Activated T-helper 1 cell treated with anti-CD3 and anti-CD28 coated beads, Interleukin-2, amount 50 U/mL, for 16 hours (primary cell): ENCODE data around the gene PHLDA1.
"Not testable (repeated sequence)": the region's sequence is repeated elsewhere in the genome, so short reads cannot be mapped to it uniquely, and the experiment has no call there.

ENCODE experiments used
- DNase-seq, 2 donors: peaks; one replicate each; pipeline ENCODE4 v3.0.0-alpha.2; 2020; ENCODE audit warnings: low read depth in 1 of 2, low spot score in 1 of 2

The PHLDA1 gene

DNA sequence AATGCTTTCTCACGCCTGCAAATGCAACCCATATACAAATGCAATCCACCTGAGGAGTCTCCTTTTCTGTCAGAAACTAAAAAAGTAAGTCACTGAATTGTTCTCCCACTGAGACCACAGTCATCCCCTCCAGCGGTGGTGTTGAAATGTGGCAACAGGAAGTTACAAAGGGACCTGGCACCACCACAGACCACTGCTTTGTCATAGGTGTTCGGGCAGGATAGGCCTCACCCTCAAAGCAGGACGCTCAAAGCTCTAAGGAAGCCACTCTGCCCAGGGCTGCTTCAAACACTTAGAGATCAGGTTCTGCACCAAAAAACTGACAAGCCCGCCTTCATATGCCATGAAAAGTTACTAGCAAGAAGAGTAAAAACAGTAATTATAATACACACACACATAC is 11.3 kb downstream of the PHLDA1 start:
- peak; percentile 38 to 58 for DNase-seq

GRCh38 chr12:76018672-76019071 is 12.9 kb downstream of the PHLDA1 start:
- no peak for DNase-seq

GRCh38 chr12:76018111-76018510 is 13.5 kb downstream of the PHLDA1 start:
- DNase-seq: no peak

DNA sequence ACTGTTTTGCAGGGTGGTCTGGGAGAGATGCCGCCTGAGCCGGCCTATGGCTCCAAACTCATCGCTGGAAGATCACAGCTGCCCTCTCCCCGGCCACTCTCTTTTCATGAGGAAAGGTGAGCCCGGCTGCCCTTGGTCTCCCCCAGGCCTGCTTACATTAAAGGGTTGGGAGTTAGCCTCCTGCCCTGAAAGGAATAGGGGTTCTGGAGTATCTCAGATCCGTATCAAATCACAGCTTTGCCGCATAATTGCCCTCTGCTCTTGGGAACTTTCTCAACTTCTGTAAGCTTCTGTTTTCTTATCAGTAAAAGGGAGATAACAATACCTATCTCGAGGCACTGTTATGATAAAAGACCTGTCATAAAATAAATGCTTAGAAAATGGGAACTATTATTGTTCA is 17.6 kb downstream of the PHLDA1 start:
- no peak for DNase-seq

- no peak for DNase-seq
These were observed 18.0 kb downstream of the PHLDA1 start for GRCh38 chr12:76013603-76014002.

- DNase-seq: no peak
These were observed 18.9 kb downstream of the PHLDA1 start for GRCh38 chr12:76012644-76013043.

DNA sequence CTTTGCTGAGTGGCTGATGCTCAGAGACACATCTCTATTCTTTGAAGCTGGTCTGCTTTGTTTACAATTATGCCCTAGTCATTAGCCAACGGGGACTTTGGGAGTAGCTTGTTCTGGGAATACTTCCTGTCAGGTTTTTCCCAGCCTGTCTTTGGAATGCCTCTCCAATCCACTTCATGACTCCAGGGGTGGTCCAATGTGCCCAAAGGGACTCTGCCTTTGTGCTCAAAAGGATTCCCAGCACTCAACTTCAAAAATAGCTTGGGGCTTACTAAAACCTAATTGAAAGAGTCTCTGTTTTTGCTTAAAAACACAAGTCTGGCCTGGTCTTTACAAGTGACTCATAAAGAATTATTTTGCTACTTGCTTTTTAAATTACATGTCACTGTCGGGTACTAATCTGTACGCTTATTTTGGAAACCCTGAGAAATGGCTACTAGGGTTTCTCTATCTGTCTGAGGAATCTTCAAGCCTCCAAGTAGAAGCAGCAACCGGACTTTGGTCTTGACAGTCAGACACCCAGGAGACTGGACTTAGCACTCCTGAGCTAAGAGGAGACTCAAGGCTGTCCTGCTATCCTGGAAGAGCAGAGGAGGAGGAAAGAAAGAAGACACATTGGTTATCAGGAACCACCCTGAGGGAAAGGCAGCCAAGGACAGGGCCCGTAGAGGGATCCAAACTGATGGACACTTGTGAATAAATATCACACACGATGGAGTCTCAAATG is 20.7 kb downstream of the PHLDA1 start:
- DNase-seq: no peak

GRCh38 chr12:76008428-76008827 is 23.1 kb downstream of the PHLDA1 start:
- DNase-seq: no peak

- DNase-seq: no peak
These were observed 23.9 kb downstream of the PHLDA1 start for GRCh38 chr12:76007640-76008039.

DNA sequence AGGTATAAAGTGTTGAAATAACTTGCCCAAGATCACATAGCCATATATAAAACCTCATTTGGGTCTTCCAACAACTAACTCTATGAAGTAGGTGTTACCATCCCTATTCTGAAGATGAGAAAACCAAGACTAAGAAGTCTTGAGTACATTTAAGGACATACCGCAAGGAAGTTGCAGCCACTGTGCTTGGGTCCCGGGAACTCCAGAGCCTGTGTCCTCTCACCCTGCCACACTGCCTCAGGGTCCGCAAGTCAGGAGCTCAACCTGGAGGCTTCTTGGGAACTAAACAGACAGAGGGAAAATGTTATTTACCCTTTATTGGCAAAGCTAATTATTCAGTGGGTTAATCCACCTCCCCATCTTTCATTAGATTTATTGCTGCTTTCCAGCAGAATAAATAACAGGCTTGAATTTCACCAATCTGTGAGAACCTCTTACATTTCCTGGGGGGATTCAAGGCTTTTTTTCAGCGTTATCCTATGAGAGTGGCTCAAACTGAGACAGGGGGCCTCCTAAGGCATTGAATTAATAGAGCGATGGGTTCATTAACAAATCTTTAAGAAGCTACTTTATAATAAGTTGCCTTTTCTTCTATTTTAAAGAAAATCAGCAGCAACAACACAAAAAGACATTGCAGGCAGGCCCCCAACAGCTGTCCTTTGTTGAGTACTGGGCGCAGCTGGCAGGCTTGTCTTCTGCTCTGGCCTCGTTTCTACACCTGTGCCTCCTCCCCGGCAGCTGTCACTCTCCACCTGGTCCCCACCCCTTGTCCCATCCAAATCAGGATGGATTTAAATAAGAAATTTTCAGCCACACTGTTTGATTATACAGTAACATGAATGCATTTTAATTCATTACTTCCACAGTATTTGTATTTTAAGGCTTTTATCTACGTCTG is 25.3 kb downstream of the PHLDA1 start:
- no peak for DNase-seq

GRCh38 chr12:76003355-76003638 is 28.3 kb downstream of the PHLDA1 start:
- DNase-seq: no peak

GRCh38 chr12:76002598-76003354 is 28.8 kb downstream of the PHLDA1 start:
- DNase-seq: no peak

GRCh38 chr12:75998292-75999063 is 33.1 kb downstream of the PHLDA1 start:
- no peak for DNase-seq

DNA sequence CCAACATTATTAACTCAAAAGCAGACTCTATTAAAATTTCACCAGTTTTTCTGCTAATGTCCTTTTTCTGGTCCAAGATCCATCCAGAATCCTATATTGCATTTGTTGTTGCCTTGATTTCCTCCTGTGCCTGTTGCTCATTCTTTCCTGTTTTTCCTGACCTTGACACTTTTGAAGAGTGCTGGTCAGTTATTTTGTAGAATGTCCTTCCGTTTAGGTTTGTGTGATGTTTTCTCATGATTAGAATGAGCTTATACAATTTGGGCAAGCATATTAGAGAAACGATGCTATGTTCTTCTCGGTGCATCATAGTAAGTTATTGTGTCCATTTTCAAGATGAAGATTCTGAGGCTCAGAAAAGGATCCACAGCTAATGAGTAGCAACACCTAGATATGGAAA is 33.9 kb downstream of the PHLDA1 start:
- no peak for DNase-seq

DNA sequence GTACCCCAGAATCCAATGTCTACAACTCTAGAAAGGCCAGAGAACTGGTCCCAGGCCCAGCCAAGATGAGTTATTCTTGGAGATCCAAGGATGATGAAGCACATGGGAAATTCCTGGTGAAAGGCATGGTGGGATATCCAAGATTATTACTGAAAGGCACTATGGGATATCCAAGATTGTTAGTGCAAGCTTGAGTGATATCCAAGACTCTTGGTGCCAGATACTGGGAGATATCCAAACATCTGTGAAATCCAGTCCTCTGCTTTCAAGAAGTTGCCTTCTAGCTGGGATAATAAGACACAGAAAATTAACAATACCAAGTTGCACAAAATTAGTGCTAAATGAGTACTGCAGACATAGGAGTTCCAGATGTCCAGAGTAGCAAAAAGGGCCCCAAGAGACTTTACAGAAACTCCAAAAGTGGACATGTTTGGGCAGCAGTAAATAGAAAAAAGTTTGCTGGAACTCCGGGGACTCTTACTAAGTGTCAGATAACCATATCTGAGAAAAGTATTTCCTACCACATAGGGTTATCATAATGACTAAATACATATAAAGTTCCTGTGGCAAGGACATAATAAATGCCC is 34.6 kb downstream of the PHLDA1 start:
- no peak for DNase-seq

- DNase-seq: no peak
These were observed 35.9 kb downstream of the PHLDA1 start for GRCh38 chr12:75995691-75996090.

DNA sequence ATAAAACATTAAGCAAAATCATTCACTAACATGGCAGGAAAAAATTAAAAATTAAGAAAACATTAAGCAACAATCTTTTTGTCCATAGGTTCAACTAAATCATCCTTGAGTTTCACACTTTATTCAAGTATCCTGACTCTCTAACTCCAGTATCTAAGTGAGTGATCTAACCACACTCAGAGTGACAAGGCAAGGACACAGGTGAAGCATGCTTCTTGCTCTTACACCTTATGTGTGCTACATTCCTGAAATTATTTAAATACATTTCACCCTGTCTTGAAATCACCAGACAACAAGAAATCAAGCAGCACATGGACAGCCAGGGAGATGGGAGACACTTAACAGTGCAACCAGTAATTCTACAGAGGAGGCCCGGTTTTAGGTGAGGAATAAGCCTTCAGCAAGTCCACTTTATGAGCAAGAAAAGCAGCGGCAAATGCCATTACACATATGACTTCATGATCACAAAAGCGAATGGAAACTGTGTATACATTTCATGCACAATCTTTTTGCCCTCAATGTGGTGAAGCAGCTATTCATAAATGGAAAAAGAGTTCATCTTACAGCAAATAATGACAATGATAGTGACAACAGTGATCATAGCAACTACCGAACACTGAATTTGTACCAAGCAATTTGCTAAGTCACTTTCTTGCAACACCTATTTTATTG is 37.4 kb downstream of the PHLDA1 start:
- no peak for DNase-seq

DNA sequence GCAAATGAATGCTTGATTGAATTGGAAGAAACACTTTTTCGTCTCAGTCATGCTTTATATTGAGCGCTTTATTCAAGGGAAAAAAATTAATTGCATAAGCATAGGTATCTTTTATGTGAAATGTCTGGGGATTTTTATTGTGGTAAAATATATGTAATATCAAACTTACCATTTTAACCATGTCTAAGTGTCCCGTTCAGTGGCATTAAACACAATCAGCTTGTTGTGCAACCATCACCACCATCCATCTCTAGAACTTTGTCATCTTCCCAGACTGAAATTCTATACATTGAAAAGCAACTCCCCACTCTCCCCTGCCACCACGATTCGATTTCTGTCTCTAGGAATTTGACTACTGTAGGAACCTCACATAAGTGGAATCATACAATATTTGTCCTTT is 39.8 kb downstream of the PHLDA1 start:
- DNase-seq: no peak

DNA sequence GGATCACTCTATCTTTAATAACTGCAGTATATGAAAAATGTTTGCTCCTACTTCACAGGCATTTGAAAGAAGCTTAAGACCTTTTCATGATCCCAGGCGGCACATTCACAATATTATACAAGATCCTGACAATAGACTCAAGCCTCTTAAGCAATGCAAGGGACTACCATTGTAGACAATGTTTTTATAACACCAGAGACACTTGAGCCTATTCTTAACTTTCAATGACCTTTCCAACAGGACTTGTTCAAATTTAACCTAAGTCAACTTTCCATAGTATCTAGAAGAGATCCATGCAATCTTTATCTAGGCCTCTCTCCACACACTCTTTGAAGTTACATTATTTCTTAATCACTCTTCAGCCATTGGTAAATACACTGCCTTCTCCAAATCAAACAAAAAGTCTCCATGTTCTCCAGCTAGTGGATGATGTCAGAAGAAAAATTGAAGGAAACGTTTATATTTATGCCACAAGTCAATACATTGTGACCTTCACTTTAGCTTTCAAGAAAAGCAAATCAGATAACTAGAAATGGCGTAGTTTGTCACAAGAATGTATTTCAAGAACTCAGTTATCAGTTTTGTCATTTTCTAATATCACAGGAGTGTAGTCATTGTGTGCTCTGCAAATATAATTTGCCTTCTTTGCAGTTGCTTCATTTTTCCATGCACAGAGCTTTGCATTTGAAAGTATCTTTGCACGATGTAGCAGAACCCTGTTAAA is 41.2 kb downstream of the PHLDA1 start:
- DNase-seq: no peak

DNA sequence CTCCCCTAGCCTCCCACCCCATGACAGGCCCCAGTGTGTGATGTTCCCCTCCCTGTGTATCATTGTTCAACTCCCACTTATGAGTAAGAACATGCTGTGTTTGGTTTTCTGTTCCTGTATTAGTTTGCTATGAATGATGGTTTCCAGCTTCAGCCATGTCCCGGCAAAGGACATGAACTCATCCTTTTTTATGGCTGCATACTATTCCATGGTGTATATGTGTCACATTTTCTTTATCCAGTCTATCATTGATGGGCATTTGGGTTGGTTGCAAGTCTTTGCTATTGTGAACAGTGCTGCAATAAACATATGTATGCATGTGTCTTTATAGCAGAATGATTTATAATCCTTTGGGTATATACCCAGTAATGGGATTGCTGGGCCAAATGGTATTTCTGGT is 43.9 kb downstream of the PHLDA1 start:
- DNase-seq: not testable (repeated sequence)
